Ovary (tissue), 3 donors: ENCODE results near the gene UNC5B.

Experiments used
- CTCF ChIP-seq, 3 donors: fragments of 450-650 bp in 2 of 3; fragments of 200-600 bp in 1 of 3; IDR thresholded peaks; one replicate each; pipeline versions ENCODE4 v1.5.1 to v1.8.0; 2016 to 2022; ENCODE audit warnings: antibody characterized with exemption in 3 of 3, mild to moderate bottlenecking in 1 of 3
- EP300 ChIP-seq: sonication (generic); formaldehyde crosslinking; IDR thresholded peaks from one replicate; pipeline ENCODE4 v1.6.1; 2017; ENCODE audit warnings: antibody characterized with exemption
- POLR2A ChIP-seq: fragments of 450-650 bp; IDR thresholded peaks from one replicate; pipeline ENCODE4 v1.6.1; 2017; ENCODE audit warnings: antibody characterized with exemption, mild to moderate bottlenecking, moderate library complexity
- donor health status: DM: no; HTN: no; CAD: no.

- TF ChIP-seq CTCF (IDR thresholded peaks at IDR 0.05) (no peak), EP300 (no peak), POLR2A (no peak)
Observed at GRCh38 chr10:71283876-71284275, 71.5 kb downstream of the UNC5B start.
